Nucleus accumbens (tissue), 56 donors: ENCODE data around the gene SDK1.

Experiments used
- DNase-seq, 56 donors: peaks; one replicate each; lab custom pipeline; 2025; lab: John Stamatoyannopoulos, UW

The SDK1 gene

DNA sequence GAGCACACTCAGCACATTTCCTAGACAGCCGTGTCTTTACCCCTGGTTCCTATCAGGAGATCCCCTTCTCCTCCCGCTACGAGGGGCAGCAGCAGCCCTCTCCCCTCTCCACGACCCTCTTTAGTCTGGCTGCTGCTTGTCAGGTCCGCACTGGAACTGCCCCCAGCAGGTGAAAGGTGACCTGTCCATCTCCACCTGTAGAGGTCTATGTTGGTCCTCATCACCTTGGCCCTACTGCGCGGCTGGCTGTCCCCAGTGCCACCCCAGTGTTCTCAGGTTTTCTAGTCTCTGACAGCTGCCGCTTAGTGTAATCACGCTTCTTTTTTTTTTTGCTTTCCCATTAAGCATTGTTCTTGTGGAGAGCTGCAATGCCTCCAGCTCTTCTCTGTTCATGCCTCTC is 545.7 kb downstream of the SDK1 start:
- DNase-seq: no peak

DNA sequence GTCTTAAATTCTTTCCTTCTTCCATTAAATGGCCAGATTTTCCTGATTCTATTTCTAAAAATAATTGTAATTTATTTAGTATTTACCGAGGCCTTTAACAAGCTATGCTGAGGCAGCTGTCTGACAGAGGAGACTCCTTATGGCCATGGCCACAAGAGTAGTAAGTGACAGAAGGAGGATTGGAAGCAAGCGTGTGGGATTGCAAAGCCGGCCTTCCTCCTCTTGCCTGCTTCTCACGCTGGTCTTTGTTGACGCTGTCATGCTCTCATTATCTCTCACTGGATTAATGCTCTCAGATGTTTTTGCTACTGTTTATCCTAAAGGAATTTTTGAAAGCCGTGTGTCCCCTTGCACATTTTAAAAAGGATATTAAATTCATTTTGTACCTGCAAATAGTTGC is 546.3 kb downstream of the SDK1 start:
- no peak for DNase-seq

DNA sequence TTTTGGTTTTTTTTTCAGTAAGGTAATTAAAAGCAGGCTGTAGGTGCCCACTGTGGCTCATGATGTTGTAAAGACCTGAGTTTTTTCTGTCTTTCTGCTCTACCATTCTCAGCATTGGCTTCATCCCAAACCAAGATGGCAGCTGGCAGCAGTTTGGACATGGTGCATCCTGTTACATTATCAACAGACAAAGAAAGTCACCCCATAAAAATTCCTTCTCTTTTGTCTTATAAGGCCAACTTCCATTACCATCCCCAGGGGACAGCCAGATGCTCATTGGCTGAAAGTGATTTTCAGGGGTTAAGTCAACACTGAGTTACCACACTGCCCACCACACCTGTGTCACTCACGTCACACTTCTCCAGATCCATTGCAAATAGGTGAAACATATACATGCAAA is 558.4 kb downstream of the SDK1 start:
- DNase-seq: no peak

DNA sequence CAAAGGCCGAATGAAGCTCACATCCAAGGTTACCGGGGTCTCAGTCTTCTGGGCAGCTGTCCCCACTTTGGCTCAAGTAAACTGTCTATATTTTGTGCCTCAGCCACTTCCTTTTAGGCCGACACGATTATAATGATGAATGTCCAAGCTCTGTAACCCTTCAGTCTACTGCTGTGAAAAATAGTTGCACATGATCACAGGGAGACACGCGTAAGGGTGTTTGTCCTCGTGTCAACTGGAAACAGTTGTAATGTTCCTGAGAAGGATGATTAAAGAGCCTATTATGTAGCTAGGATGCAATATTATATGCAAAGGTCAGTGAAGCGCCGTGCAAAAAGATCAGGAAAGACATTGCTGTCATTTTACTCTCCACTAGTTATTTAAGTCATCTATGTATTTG is 559.9 kb downstream of the SDK1 start:
- no peak for DNase-seq

DNA sequence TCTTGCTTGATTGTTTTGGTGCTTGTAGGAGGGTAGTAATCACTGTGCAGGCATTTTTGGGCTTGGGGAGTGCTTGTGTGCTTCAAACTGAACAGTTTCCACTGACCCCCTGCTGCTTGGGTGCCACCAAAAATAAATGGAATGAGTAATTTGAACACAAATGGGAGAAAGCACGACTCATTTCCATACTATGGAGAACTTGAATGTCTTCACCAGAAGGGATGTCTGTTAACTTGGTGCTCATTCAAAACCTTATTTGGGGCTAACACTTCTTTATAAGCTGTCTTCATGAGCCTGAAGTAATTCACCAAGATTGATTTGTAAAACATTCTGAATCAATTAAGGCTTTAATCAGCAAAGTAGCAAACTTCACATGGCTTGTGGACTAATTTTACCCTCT is 560.3 kb downstream of the SDK1 start:
- DNase-seq: no peak

DNA sequence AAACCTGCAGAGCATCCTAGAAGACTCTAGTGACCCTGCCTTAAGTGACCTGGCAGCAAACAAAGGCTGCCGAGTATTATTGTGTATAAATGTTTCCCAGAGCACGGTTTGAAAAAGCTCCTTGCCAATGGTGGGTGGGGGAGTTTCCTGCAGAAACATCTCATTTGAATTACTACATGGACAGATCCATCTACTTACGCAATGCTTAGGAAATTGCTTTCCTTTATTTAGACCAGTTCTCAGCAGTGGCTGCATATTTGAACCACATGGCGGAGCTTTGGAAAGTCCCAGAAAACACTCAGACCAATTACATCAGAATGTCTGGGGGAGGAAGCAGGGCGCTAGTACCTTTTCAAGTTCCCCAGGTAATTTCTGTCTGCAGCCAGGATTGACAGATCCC is 560.9 kb downstream of the SDK1 start:
- no peak for DNase-seq

DNA sequence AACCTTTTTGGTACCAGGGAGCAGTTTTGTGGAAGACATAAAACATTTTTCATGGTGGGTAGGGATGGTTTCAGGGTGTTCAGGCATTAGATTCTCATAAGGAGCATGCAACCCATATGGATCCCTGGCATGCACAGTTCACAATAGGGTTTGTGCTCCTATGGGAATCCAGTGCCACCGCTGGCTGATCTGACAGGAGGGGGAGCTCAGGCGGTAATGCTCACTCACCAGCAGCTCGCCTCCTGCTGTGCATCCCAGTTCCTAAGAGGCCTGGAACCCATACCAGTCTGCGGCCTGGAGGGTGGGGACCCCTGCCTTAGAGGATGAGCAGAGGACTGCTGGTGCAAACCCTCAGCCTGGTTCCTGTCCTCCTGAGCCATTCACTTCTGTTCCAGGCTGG is 561.7 kb downstream of the SDK1 start:
- DNase-seq: no peak

DNA sequence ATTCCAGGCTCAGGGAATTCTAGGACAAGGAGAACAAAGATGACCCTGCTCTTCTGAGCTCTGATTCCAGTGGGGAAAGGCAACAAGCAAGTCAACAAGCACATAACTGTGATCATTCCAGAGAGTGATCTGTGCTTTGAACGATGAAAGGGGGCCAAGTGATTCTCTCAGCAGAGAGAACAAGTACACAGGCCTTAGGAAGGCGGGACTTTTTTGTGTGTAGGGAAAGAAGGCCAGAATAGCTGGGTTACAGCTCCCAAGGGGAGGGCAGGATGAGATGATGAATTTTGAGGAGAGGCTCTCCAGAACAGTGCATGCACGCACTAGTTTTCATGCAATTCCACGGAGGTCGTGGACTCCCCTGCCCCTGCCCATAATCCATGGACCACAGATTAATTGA is 565.2 kb downstream of the SDK1 start:
- no peak for DNase-seq

DNA sequence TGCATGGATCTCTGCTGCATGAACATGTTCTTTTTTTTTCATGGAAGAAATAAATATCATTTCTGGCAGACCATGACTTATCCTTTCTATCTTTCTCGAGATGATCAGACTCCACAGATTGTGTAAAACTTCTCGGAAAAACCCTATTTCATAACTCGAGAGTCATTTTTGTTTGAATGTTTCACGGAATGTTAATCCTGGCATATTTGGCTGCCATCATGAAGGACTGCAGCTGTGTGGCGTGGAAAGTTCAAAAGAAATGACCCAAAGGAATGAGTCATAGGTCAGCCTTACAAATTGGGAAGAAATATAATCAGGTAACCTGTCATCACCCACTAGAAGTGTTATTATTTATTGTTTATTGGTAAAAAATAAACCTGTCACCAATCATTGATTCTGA is 566.8 kb downstream of the SDK1 start:
- no peak for DNase-seq

DNA sequence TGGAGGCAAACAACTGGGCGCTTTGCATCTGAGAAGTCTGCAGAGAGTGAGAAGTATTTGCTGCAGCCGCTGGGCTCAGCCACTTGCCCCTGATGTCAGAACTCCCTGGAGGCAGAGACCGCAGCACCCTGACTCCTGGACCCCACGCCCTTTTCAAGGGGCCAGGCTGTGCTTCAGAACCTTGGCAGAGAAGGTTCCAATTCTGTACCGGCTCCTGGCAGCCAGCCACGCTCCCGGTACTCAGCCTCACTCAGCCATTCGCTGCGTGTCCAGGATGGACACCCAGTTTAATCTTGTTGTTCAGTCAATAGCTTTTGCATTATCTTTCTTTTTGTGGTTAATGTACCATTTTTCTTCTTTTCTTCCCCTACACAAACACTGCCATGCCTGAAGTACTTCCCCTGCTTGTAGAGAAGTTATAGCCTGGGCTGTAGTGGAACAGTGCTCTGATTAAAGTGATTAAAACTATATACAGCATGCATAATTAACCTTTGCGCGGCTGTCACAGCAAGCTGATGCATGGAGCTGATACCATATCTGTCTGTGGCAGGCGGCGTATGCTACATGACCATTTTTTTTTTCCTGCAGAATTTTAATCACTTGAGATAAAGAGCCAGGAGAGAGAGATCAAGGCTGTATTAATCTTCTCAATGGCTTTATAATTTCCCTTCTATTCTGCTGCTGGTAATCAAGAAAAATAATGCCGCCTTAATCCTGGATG is 578.5 kb downstream of the SDK1 start:
- DNase-seq: no peak

DNA sequence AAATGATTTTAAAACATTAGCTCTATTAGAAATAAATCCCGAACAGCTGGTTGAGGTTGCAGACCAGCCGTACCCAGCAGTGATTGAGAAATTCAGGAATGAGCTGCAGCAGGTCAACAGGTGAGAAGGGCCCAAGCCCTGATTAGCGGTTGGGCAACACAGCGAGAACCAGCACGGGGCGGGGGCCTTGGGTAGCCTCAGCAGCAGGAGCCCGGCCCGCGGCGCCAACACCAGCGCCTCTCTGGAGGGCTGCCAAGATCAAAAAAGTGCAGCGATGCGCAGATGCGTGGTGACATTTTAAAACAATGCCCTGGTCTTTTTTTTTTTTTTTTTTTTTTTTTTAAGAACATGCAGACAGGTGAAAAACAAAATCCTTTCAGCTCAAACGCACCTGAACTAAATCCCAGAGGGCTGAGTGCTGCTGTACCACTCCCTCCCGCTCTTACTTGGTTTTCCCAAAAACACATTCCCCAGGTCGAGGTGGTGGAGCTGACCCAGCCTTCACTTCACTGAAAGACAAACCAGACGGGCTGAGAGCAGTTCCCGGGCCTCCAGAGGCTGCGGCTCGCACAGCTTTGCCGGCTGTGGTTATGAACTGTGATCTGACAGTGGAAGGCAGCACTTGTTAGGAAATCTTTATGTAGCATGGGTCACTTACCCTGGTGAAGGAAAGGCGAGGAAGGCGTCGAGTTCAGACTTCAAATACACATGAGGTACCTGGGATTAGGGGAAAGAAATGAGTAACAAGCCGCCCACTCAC is 579.4 kb downstream of the SDK1 start:
- no peak for DNase-seq

DNA sequence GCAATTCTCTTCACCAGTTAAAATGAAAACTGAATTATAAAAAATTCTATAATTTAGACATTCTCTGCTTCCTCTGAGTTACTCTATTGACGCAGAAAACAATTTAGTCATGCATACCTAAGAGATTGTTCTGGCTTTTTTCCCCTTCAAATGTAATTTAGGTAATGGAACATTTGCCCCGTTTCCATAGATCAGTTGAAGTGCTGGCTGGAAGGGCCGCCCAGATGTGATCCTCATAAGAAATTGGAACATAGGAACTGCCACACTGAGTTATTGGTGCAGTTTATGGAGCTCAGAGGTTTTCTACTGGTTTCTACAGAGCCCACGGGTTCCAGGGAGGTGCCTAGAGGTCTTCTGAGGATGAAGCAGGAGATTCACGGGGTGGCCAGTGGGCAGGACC is 581.7 kb downstream of the SDK1 start:
- DNase-seq: no peak

DNA sequence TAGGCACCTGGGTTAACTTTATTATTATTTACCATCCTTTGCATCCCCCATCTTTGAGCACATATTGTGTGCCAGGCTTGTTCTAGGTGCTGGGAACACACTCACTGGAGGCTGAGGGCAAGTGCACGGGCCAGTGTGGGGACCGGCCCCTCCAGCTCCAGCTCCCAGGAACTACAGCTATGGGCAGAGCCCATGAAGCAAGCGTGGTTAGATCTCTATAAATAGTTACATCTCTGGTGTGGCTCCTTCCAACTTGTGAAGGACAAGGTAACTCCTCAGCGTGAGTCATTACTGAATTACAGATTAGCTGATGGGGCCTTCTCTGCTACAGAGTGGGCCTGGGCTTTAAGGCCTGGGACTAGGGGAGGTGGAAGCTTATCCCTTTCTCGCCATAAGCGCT is 583.5 kb downstream of the SDK1 start:
- DNase-seq: no peak

DNA sequence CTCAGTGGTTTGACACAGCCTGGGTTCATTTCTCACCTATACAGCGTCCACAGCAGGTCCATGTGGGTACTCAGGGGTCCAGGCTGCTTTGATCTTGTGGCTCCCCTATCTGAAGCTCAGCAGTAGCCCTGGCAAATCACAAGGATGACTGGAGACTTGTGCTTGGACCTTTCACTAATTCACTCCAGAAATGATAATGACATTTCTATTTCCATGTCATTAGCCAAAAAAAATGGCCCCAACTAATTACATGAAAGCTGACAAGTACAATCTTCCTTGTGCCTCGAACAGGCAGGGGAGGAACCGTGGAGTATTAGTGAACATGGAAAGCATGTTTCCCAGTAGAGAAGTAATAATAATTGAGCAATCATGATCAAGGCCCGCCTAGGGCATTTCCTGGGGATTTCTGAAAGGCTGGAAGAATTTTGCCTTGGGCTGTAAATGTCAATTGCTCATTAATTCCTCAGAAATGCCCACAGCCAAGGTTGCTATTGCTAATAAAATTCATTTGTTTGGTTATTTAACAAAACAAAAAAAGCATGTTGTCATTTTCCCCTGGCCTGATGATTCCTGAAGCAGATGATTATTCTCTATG is 586.1 kb downstream of the SDK1 start:
- DNase-seq: no peak

DNA sequence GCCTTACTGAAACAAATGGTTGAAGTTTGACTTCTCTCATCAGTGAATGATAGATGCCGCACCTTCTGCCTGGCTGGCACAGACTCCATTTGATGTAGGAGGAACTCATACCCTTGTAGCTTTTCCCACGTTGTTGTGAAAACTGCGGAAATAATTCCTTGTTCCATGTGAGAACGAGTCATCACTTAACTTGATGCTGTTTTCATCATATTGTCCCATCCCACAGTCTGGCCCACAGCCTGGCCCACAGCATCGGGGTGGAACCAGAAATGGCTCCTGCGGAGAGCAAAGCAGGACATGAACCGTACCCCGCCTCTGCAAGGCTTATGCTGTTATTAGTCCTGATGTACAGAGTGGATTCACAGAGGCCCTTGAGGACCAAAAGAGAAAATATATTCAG is 587.0 kb downstream of the SDK1 start:
- no peak for DNase-seq

DNA sequence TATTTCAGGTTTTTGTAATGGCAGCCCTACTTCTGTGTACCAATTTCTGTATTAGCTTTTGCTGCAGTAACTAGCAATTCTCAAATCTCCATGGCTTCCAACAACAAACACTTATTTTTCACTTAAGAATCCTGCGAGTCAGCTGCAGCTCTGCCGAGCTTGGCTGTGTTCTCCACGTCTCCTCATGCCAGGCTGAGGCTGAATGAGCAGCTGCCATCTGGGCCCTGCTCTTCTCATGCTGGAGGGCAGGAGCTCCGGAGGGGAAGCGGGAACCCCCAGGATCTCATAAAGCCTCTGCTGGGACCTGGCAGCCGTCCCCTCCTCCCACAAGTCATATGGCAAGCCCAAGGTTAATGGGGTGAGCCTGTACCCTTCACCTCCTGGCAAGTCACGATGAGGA is 591.1 kb downstream of the SDK1 start:
- peak in 6 of 56 donors; percentile 10 to 43 (median 15) for DNase-seq

DNA sequence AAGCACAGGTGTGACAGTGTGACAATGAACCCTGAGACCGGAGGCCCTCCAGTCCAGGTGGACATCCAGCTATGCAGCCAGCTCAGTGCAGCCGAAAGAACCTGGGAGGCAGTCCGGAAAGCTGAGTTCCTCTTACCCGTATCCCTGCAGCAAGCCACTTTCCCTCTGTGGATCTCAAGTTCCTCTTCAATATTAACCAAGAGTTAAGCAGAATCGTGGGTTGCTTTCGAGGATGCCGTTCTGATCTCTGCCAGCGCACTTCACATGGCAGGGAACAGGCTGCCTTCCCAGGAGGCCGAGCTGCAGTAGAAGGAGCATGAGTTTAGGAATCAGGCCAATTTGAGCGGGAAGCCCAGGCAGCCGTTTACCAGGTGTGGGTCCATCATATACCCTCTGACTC is 591.6 kb downstream of the SDK1 start:
- peak in 2 of 56 donors; percentile 18 to 25 for DNase-seq

DNA sequence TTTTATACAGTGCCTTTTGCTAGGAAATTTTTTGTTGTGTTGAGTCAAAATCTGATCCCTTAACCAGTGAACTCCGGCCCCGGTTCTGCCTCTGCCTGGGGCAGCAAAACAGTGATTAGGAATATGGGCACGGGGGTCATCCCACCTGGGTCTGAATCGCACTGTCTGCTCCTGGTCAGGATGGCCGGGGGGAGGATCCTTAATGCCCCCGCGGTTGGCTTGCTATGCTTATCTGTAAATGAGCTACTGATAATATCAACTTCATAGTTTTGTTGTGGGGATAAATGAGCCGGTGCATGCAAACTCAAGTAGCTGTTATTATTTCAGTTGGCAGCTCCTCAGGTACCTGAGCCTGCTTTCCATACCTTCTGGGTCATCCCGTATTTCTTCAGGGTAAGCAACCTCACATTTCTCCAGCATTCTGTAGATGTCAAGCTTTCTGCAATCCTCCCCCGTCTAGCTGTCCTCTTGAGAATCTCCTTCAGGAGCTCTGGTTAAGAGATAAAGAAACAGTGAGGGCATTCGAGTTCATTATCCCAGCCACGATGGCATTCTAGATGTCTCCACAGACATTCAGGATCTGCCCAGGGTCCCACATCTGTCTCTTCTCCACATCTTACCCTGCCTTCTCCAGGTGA is 592.2 kb downstream of the SDK1 start:
- no peak for DNase-seq

DNA sequence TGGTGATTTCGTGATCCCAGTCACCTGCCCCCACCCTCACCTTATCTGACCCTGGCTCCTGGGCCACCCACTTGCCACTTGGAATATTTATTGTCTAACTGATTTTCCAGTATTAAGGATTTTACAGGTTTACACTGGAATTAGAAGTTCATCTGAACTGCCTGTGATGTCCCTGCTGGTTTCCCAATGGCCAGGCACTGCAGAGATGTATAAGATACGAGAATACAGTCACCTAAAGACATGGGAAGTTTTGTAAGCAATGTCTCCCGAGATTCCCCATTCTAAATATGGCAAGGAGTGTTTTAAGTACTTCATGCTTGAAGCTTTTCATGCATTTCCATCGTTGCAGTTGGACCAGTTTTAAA is 592.7 kb downstream of the SDK1 start:
- DNase-seq: no peak

DNA sequence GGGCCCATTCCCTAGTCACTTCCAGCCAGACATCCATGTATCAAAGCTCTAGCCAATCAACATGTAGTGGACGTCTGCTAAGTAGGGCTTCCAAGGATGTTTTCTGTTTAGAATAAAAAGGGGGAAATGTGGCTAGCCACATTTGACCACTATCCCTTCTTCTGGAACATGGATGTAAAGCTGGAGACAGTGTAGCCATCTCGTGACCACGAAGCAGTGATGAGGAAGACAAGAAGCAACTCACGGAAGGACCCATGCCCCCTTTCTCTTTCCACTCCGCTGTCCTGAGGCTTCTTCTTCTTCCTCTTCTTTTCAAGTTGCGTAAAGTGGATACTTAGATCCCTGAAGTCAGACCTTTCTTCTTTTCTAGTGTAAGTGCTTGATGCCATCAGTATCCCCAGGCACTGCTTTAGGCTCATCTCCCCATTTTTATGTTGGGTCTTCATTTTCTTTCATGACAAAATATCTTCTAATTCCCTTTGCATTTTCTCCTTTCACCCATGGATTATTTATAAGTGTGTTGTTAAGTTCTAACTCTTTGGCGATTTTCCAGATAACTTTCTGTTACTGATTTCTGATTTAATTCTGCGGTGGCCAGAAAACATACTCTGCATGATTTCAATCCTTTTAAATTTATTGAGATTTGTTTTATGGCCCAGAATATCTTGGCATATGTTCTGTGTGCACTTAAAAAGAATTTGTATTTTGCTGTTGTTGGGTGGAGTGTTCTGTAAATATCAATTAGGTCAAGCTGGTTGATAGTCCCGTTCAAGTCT is 594.5 kb downstream of the SDK1 start:
- DNase-seq: no peak
